Glomerular visceral epithelial cell (primary cell): ENCODE results near the gene UBE2D2.
"Not testable (repeated sequence)": the region's sequence is repeated elsewhere in the genome, so short reads cannot be mapped to it uniquely, and the experiment has no call there.

Experiments used
- DNase-seq: peaks from one replicate; pipeline ENCODE4 v3.0.0-alpha.2; 2016; ENCODE audit errors: extremely low spot score

The UBE2D2 gene

DNA sequence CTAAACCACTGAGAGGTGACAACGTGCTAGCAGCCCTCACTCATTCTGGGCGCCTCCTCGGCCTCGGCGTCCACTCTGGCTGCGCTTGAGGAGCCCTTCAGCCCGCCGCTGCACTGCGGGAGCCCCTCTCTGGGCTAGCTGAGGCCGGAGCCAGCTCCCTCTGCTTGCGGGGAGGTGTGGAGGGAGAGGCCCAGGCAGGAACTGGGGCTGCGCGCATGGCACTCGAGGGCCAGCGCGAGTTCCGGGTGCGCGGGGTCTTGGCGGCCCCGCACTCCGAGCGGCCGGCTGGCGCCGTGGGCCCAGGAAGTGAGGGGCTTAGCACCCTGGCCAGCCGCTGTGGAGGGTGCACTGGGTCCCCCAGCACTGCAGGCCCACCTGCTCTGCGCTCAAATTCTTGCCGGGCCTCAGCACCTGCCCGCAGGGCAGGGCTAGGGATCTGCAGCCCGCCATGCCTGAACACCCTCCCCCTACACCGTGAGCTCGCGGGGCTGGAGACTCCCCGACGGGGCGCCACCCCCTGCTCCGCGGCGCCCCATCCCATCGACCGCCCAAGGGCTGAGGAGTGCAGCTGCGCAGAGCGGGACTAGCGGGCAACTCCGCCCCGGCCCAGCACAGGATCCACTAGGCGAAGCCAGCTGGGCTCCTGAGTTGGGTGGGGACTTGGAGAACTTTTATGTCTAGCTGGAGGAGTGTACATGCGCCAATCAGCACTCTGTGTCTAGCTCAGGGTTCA, 11.8 kb upstream of the UBE2D2 start:
- no peak for DNase-seq

DNA sequence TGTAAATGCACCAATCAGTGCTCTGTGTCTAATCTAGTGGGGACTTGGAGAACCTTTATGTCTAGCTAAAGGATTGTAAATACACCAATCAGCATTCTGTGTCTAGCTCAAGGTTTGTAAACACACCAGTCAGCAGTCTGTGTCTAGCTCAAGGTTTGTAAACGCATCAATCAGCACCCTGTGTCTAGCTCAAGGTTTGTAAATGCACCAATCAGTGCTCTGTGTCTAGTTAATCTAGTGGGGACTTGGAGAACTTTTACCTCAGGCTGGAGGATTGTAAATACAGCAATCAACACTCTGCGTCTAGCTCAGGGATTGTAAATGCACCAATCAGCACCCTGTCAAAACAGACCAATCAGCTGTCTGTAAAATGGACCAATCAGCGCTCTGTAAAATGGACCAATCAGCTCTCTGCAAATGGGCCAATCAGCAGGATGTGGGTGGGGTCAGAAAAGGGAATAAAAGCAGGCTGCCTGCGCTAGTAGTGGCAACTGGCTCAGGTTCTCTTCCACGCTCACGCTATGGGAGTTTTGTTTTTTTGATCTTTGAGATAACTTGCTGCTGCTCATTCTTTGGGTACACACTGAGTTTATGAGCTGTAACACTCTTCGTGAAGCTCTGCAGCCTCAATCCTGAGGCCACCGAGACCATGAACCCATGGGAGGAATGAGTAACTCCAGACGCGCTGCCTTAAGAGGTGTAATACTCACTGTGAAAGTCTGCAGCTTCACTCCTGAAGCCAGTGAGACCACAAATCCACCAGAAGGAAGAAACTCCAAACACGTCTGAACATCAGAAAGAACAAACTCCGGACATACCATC, 10.9 kb upstream of the UBE2D2 start:
- not testable (repeated sequence) for DNase-seq

DNA sequence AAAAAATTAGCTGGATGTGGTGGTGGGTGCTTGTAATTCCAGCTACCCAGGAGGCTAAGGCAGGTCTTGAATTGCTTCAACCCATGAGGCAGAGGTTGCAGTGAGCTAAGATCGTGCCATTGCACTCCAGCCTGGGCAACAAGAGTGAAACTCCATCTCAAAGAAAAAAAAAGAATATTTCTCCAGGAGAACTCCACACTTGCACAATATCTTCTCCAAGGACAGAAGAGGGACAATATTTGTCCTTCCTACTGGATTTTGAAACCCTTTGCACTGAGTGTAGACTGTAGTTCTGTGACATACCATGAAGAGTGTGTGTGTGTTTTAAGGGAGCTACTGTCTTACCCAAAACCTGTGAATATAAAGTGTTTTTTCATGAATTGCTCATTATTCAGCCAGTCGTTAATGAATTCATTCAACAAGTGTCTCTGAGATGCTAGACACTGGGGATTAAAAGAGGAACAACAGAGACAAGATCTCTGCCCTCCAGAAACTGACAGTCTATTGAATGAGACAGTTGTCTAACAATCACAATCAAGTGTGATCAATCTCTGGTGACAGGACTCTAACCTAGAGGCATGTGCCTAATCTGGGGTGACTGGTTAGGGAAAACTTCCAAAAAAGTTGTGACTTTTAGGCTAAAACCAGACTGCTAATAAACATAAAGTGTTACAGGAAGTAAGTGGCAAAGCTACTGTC, 9.8 kb upstream of the UBE2D2 start:
- no peak for DNase-seq

DNA sequence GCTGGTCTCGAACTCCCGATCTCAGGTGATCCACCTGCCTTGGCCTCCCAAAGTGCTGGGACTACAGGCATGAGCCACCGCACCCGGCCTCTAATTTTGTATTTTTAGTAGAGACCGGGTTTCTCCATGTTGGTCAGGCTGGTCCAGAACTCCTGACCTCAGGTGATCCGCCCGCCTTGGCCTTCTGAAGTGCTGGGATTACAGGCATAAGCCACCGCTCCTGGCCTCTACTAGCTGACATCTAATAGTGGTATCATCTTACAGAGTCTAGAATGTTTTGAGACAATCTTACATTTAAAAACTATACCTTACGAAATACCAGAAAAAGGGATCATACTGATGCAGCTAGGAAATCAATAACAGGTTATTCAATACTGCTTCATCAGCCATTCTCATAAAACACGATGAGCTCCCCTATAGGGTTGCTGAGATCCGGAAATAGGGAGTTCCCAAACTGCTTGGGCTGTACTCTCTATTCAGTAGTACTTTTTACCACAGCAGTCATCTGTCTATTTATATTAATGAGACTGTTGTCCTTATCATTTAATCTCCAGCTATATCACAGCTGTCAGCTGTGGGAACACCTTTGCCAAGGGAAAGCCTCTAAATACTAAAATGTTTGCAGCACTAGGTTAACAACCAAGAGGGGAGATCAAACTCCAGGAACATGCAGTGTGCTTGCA, 8.1 kb upstream of the UBE2D2 start:
- no peak for DNase-seq

DNA sequence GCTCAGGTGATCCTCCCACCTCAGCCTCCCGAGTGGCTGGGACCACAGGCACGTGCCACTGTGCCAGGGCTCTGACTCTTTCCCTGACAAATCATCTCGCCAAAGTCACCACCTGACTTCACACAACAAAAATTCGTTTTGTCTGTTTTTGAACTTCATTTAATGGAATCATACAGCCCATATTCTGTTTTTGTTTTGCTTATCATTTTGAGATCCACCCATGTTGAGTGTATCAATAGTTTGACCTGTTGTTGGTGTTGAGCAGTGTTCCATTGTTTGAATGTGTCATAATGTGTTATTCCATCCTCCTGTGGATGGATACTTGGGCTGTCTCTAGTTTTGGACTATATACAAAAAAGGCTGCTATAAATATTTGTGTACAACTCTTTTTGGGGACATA, 6.9 kb upstream of the UBE2D2 start:
- no peak for DNase-seq

DNA sequence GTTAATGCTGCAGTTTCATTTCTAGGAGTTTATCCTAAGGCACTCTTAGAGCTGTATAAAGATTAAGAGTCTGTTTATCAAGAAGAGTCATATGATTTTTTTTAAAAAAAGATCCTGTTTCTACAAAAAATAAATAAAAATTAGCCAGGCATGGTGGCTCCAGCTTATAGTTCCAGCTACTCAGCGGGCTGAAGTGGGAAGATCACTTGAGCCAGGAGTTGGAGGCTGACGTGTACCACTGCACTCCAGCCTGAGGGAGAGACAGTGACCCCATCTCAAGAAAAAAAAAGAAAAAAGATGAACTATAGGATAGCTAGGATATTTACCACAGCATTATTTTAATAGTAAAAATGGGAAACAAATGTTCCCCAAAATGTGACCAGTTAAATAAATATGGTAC, 3.3 kb upstream of the UBE2D2 start:
- no peak for DNase-seq

DNA sequence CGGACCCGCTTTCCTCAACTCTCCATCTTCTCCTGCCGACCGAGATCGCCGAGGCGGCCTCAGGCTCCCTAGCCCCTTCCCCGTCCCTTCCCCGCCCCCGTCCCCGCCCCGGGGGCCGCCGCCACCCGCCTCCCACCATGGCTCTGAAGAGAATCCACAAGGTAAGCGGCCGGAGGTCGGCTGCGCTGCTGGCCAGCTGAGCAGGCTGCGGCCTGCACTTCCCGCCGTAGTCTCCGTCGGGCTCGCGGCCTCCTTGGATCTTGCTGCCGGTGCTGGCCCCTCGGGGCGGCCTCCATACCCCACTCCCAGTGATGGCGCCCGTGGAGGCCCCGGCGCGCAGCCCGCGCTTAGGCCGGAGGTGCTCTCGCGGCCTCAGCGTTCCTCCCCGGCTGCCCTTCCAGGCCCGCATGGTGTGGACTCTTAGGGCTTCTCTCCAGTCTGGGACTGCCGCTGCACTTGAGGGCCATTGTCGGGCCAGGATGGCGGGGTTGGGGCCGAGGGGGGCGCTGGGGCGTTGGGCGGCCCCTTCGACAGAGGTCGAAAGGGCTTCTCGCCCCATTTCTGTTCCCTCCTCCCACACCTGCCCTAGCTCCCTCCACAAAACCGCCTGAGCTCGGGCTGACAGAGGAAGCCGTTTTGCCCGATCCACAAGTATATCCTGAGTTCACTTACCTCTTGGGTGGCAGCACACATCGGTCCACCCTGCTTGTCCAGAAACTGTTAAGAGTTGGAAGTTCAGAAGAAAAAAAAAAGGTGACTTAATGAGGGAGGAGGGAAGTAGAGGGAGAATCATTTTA, 714 bp downstream of the UBE2D2 start:
- DNase-seq, result peak; percentile 37

DNA sequence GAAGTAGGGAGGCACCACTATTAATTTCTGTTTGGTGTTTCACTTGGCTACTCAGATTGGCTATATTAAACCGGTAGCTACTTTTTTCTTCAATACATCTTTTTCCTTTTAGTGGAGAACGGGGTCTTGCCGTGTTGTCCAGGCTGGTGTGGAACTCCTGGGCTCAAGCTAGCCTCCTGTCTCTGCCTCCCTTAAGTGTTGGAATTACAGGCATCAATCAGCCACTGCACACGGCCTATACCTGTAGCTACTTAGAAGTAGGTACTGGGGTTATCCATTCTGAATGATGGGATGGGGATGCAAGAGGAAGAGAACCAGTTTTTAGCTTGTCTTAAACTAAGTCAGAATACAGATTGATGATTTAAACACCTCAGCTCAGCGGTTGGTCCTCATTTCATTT, 1.7 kb downstream of the UBE2D2 start:
- no peak for DNase-seq

DNA sequence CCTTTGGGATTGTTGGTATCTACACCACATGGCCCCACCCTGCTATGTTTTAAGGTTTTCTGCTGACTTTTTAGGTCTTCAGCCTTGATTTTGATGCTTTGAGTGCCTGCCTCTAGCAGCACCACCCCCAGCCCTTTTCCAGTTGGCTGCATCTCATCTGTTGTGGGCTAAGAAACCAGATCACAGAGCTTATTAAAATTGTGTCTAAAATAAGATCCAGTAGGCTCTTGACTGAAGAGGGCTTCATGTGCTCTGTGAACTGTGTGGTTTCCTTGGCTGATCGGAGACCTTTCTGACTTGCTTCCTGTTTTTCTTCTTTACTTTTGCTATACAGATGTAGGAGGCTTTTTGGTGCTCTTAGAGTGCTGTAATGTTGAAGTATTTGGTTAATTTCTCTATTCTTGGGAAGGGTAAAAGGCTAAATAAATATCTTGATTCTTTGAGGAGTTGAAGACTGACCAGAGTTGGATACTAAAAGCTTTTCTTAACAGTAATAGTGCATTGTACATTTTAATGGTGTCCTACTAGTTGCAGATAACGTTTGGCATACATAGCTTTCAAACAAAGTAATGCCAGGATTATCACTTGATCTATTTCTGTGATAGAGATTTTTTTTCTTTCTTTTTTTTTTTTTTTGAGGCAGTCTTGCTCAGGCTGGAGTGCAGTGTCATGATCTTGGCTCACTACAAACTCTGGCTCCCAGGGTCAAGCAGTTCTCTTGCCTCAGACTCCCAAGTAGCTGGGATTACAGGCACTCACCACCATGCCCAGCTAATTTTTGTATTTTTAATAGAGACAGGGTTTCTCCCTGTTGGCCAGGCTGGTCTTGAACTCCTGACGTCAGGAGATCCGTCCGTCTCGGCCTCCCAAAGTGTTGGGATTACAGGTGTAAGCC, 4.5 kb downstream of the UBE2D2 start:
- peak; percentile 46 for DNase-seq

DNA sequence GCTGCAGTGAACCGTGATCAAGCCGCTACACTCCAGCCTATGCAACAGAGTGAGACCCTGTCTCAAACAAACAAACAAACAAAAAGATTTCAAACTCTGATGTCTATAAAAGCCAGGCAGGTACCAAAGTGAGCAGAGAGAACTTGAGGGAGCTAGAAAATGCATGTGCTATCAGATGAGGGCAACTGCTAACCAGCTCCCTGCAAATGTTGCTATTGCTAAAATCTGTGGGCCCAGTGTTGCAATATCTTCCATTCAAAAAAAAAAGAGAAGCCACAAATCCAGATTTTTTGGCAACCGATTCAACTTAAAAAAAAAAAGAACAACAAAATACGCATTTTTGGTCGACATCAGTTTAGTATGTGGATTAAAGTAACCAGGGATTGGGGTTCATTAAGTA, 5.5 kb downstream of the UBE2D2 start:
- no peak for DNase-seq

DNA sequence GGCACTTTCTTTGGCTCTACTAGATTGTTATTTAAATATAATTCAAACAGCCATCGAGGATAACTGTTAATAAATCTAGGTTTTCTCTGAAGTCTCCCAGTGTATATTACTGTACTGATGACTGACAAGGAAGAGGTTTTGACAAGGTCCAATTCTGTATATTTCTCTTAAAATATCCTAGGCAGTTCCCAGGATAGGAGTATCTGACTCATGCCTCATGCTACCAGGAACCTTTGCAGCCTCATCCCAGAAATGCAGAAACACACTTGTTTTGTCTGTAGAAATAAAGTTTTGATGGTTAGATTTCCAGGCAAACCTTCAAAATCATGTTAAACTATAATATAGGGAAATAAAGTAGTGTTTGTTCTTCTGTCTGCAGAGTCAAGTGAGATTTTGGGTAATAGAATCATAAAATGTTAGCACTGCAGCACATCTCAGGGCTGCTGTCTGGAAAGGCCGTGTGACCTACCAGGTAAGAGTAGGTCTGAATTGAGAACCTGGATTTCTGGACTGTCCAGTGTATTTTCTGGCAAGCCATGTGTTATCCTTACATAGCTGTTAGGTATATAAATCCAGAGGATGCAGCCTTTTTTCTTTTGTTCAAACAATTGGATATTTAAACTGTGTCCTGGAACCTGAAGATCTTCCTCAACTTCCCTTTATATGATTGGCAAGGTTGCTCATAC, 8.3 kb downstream of the UBE2D2 start:
- DNase-seq, result no peak

DNA sequence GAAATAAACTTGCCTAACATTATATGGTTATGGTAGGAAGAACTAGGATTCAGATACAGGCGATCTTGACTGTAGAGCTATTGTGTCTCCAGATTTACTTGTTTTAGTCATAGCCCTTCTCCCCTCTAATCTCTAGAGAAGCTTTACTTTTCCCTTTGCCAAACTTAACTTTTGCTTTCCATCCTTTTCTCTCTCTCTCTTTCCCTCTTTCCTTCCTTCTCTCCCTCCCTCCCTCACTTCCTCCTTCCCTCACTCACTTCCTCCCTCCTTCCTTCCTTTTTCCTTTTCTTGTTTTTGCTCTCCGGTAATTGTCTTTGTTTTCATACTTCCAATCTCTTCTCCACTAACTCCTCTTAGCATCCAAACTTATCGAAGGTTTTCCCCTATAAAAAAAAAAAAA, 10.4 kb downstream of the UBE2D2 start:
- no peak for DNase-seq

DNA sequence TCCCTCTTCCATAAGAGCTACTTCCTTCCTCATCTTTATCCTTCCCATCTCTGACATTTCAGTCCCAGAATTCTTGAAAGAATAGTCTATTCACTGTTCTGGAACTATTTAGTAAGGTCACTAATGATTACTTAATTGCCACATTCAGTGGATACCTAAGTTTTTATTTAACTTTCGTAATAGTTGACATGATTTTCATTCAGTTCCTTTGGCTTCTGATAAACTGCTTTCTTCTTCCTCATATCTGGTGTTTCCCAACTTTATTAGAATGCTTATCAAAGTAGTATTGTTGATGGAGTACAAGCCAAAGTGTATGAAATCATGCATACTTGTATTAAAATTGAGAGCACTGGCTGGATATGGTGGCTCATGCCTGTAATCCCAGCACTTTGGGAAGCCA, 10.8 kb downstream of the UBE2D2 start:
- DNase-seq, result no peak

DNA sequence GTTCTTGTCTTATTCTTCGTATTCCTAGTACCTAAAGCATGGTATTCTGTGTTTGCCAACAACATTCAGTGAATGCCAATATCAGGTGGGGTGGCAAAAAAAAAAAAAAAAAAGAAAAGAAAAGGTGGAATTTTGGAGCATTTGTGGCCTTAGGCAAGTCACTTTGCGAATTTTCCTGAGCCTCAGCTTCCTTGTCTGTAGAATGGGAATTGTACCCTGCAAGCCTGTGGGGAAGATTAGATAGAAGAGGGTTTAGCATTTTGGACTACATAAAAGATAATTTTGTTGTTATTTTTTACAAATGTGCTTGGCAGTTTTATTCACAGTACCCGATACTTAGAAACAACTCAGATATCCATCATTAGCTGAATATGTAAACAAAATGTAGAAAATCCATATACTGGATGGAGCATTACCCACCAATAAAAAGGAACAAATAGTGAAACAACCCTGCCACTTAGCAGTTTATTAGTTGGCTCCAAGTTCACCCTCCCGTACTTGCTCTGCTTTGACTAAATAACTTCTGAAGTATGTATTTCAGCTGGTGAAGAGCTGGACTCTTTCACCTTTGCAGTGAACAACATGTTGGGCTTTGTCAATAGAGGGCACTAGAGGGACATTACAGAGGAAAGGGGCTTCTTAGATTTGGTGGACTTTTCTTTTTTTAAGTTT, 13.6 kb downstream of the UBE2D2 start:
- DNase-seq, result peak; percentile 48

DNA sequence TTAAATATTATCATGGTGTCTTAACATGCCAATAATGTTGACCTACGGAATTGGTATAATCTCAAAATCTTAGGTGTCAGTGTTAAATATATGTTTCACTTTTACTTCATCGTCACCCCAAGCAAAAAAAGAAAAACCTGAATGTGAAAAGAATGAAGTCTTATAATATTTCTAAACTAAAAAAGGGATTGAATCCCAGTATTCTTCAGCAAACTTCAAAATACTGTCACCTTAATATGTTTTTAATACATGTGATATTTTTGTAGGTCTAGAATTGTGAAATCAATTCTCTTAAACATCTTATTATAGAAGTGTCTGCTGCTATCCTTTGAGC, 14.1 kb downstream of the UBE2D2 start:
- DNase-seq, result no peak

DNA sequence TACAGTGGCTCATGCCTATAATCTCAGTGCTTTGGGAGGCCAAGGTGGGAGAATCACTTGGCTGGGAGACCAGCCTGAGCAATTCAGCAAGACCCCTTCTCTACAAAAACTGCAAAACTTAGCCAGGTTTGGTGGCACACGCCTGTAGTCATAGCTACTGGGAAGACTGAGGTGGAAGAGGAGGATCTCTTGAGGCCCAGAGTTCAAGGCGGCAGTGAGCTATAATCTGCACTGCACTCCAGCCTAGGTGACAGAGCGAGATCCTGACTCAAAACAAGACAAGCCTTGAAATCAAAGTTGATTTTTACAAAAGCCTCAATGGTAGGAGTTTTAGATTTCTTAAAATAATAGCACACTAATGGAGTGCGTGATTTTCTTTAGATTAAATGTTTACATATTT, 14.6 kb downstream of the UBE2D2 start:
- DNase-seq, result no peak

DNA sequence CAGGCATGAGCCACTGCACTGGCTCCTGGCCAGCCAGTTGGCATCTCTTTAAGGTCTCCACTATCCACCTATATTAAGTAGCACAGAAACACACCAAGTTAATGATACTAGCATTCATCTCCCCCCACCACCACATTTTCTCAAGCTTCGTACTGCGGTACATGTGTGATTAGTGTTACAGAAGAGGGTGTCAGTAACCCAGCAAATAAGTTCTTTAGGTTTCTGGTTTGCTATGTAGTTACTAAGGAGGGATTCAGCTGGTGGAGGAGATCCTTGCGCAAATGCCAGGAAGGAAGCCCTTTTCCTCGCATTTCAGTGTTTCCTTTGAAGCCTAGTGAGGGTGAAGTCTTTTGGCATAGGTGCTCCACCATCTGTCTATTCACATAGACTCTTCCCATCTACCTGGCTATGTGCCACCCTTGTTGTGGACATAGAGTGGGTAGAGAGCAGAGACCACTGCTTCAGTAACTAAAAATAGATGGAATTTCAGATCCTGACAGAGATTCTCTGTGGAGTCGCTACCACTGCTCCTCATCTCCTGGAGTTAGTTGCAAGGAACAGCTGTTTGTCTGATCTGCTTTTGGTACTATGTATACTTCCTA, 16.7 kb downstream of the UBE2D2 start:
- no peak for DNase-seq

DNA sequence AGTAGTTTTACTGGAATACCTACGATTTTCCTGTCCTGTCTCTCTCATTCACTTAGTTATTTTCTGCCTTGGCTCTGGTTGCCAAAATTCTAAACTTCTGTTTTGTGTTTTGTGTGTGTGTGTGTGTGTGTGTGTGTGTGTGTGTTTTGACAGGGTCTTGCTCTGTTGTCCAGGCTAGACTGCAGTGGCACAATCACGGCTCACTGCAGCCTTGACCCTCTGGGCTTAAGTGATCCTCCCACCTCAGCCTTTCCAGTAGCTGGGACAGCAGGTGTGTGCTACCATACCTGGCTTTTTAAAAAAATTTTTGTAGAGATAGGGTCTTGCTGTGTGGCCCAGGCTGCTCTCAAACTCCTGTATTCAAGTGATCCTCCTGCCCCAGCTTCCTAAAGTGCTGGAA, 17.2 kb downstream of the UBE2D2 start:
- no peak for DNase-seq

DNA sequence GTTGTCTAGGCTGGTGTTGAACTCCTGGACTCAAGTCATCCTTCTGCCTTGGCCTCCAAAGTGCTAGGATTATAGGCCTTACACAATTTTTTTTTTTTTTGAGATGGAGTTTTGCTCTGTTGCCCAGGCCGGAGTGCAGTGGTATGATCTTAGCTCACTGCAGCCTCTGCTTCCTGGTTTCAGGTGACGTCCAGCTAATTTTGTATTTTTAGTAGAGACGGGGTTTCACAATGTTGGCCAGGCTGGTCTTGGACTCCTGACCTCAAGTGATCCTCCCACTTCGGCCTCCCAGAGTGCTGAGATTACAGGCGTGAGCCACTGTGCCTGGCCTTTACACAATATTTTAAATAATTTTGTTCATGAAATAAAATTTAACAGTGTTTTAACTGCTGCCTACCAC, 21.0 kb downstream of the UBE2D2 start:
- not testable (repeated sequence) for DNase-seq
